Testis (tissue), 2 donors: Measurements from ENCODE around the gene KRT81.

Source experiments
- POLR2A ChIP-seq: fragments of 450-650 bp; IDR thresholded peaks from one replicate; pipeline ENCODE4 v1.6.1; 2017; ENCODE audit warnings: antibody characterized with exemption, mild to moderate bottlenecking, moderate library complexity
- TF ChIP-seq, protein P1 (sequence below), 3 experiments: fragments of 450-650 bp in 2 of 3; fragments of 200-600 bp in 1 of 3; sonication (generic) in 1 of 3; IDR thresholded peaks; one replicate each; pipeline ENCODE4 v1.5.1; 2016 to 2019; ENCODE audit warnings: antibody characterized with exemption in 3 of 3, mild to moderate bottlenecking in 2 of 3, moderate library complexity in 1 of 3

DNA sequence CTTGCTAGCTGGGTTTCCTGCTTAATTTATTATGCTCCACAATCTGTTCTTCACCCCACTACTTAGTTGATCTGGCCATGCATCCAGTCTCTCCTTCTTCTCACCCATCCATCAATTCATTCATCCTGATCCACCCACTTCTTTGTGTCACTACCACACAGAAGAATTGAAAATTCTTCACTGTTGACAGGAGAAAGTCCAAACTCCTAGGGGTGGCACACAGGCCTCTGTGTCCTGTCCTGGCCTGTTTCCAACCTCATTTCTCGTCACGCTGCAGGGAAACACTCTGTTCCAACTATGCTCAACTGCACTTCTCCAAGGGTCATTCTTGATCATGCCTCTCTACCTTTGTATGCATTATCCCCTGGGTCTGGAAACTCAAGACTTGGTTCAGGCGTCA, 40.5 kb upstream of the KRT81 start:
- TF ChIP-seq, protein P1, sequence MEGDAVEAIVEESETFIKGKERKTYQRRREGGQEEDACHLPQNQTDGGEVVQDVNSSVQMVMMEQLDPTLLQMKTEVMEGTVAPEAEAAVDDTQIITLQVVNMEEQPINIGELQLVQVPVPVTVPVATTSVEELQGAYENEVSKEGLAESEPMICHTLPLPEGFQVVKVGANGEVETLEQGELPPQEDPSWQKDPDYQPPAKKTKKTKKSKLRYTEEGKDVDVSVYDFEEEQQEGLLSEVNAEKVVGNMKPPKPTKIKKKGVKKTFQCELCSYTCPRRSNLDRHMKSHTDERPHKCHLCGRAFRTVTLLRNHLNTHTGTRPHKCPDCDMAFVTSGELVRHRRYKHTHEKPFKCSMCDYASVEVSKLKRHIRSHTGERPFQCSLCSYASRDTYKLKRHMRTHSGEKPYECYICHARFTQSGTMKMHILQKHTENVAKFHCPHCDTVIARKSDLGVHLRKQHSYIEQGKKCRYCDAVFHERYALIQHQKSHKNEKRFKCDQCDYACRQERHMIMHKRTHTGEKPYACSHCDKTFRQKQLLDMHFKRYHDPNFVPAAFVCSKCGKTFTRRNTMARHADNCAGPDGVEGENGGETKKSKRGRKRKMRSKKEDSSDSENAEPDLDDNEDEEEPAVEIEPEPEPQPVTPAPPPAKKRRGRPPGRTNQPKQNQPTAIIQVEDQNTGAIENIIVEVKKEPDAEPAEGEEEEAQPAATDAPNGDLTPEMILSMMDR (IDR thresholded peaks at IDR 0.05) = no peak
- no peak for TF ChIP-seq POLR2A
